A549 (cell line): ENCODE results near the gene SERINC5.

Experiments
- CTCF ChIP-seq: fragments of >200 bp; sonication (Bioruptor Twin); formaldehyde crosslinking; IDR thresholded peaks from 3 replicates; pipeline ENCODE4 v1.5.1; 2016
- EP300 ChIP-seq, 2 experiments: fragments of >200 bp; sonication (Bioruptor Twin); formaldehyde crosslinking; IDR thresholded peaks; 2 replicates in 1 of 2; 3 replicates in 1 of 2; pipeline ENCODE4 v1.6.1; 2016 to 2017
- HMGXB4 ChIP-seq: fragments of 250-450 bp; sonication (Bioruptor Pico); IDR thresholded peaks from 2 replicates; pipeline ENCODE4 v1.5.0; 2021; ENCODE audit warnings: mild to moderate bottlenecking, moderate library complexity, borderline replicate concordance
- KDM5A ChIP-seq: fragments of 200-600 bp; sonication (generic); IDR thresholded peaks from 2 replicates; pipeline ENCODE4 v1.6.1; 2016; ENCODE audit warnings: antibody characterized with exemption, mild to moderate bottlenecking
- MYC ChIP-seq: IDR thresholded peaks from 2 replicates; pipeline ENCODE4 v1.6.1; 2012; ENCODE audit warnings: mild to moderate bottlenecking, inconsistent platforms, low read length, improper control_type of control experiment, borderline replicate concordance
- POLR2A ChIP-seq: IDR thresholded peaks from 2 replicates; pipeline ENCODE4 v1.6.1; 2012; ENCODE audit warnings: mild to moderate bottlenecking, low read length
- RCOR1 ChIP-seq: fragments of 150-350 bp; IDR thresholded peaks from 2 replicates; pipeline ENCODE4 v1.6.1; 2014; ENCODE audit warnings: antibody characterized with exemption, low read length, low read depth
- SMC3 ChIP-seq: fragments of >200 bp; sonication (Bioruptor Twin); formaldehyde crosslinking; IDR thresholded peaks from 3 replicates; pipeline ENCODE4 v1.6.1; 2018; ENCODE audit warnings: inconsistent platforms
- ZFP36 ChIP-seq: fragments of 450-650 bp; IDR thresholded peaks from 2 replicates; pipeline ENCODE4 v1.6.1; 2014; ENCODE audit warnings: borderline replicate concordance; ENCODE audit not compliant: partially characterized antibody
- ZSCAN20 ChIP-seq: fragments of 250-450 bp; sonication (Bioruptor Pico); IDR thresholded peaks from 2 replicates; pipeline ENCODE4 v1.8.0; 2022; ENCODE audit warnings: mild to moderate bottlenecking, moderate library complexity
- TF ChIP-seq, protein P1 (sequence below): fragments of 450-650 bp; IDR thresholded peaks from 2 replicates; pipeline ENCODE4 v1.6.1; 2014; ENCODE audit warnings: antibody characterized with exemption
- TF ChIP-seq, protein P2 (sequence below): fragments of 200-600 bp; sonication (generic); IDR thresholded peaks from 2 replicates; pipeline ENCODE4 v1.6.1; 2016; ENCODE audit warnings: antibody characterized with exemption, mild to moderate bottlenecking, moderate library complexity

DNA sequence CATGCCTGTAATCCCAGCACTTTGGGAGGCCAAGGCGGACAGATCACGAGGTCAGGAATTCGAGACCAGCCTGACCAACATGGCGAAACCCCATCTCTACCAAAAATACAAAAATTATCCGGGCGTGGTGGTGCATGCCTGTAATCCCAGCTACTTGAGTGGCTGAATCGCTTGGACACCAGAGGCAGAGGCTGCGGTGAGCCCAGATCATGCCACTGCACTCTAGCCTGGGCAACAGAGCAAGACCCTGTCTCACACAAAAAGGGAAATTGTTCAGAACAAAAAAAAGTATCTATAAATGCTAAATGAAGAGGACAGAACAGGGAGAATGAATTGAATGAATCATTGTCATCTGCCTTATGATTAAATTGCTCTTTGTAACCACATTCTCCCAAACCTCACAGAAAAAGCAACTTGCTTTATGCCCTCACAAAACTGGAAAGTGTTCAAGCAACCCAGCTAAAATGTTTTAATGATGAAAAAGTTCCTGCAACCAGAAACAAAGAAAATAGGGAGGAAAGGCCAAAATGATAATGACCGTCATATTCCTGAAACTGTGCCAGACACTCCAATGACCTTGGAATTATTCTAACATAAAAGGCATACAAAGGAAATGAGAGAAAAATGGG is 83.7 kb downstream of the SERINC5 start:
- TF ChIP-seq RCOR1 (no peak), MYC (no peak), CTCF (no peak), ZSCAN20 (CRISPR knock-in tag) (no peak), SMC3 (no peak), POLR2A (no peak), ZFP36 (no peak), KDM5A (no peak), EP300 (IDR thresholded peaks at IDR 0.05) (no peak), HMGXB4 (no peak)
- TF ChIP-seq, protein P1, sequence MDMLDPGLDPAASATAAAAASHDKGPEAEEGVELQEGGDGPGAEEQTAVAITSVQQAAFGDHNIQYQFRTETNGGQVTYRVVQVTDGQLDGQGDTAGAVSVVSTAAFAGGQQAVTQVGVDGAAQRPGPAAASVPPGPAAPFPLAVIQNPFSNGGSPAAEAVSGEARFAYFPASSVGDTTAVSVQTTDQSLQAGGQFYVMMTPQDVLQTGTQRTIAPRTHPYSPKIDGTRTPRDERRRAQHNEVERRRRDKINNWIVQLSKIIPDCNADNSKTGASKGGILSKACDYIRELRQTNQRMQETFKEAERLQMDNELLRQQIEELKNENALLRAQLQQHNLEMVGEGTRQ = no peak
- TF ChIP-seq, protein P2, sequence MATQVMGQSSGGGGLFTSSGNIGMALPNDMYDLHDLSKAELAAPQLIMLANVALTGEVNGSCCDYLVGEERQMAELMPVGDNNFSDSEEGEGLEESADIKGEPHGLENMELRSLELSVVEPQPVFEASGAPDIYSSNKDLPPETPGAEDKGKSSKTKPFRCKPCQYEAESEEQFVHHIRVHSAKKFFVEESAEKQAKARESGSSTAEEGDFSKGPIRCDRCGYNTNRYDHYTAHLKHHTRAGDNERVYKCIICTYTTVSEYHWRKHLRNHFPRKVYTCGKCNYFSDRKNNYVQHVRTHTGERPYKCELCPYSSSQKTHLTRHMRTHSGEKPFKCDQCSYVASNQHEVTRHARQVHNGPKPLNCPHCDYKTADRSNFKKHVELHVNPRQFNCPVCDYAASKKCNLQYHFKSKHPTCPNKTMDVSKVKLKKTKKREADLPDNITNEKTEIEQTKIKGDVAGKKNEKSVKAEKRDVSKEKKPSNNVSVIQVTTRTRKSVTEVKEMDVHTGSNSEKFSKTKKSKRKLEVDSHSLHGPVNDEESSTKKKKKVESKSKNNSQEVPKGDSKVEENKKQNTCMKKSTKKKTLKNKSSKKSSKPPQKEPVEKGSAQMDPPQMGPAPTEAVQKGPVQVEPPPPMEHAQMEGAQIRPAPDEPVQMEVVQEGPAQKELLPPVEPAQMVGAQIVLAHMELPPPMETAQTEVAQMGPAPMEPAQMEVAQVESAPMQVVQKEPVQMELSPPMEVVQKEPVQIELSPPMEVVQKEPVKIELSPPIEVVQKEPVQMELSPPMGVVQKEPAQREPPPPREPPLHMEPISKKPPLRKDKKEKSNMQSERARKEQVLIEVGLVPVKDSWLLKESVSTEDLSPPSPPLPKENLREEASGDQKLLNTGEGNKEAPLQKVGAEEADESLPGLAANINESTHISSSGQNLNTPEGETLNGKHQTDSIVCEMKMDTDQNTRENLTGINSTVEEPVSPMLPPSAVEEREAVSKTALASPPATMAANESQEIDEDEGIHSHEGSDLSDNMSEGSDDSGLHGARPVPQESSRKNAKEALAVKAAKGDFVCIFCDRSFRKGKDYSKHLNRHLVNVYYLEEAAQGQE = no peak
